Astrocyte (in vitro differentiated cells and primary cell): ENCODE results near the gene CCDC85B. TPM values are rescaled to one million over a fixed set of nuclear protein-coding genes. Genes with fewer than 3 reads are reported as not detected.

Experiments
- DNase-seq: peaks from one replicate; pipeline ENCODE4 v3.0.0-alpha.2; 2010; ENCODE audit warnings: low read depth
- FAIRE-seq: peaks from 2 replicates; lab custom pipeline; 2011; peaks lifted over from hg19 to GRCh38; lab: Jason Lieb, UNC
- H2AFZ ChIP-seq: 2 replicates; pipeline ENCODE4 v1.6.0; 2012; ENCODE audit warnings: low read depth, low read length, inconsistent platforms
- H3K27ac ChIP-seq: 2 replicates; pipeline ENCODE4 v1.5.1; 2011; ENCODE audit warnings: low read depth, low read length, inconsistent platforms
- H3K27me3 ChIP-seq: 2 replicates; pipeline ENCODE4 v1.6.0; 2011; ENCODE audit warnings: low read length, inconsistent platforms; ENCODE audit not compliant: insufficient read depth
- H3K36me3 ChIP-seq: 2 replicates; pipeline ENCODE4 v1.5.1; 2011; ENCODE audit warnings: low read length, inconsistent platforms; ENCODE audit not compliant: insufficient read depth
- H3K4me1 ChIP-seq: 2 replicates; pipeline ENCODE4 v1.5.1; 2011; ENCODE audit warnings: low read length, inconsistent platforms; ENCODE audit not compliant: insufficient read depth
- H3K4me2 ChIP-seq: 2 replicates; pipeline ENCODE4 v1.6.0; 2012; ENCODE audit warnings: low read length, inconsistent platforms
- H3K4me3 ChIP-seq: 2 replicates; pipeline ENCODE4 v1.5.1; 2011; ENCODE audit warnings: low read depth, mild to moderate bottlenecking, low read length, inconsistent platforms; ENCODE audit not compliant: insufficient read depth
- H3K79me2 ChIP-seq: 2 replicates; pipeline ENCODE4 v1.6.0; 2012; ENCODE audit warnings: mild to moderate bottlenecking, low read length, inconsistent platforms; ENCODE audit not compliant: insufficient read depth
- H3K9ac ChIP-seq: 2 replicates; pipeline ENCODE4 v1.6.0; 2012; ENCODE audit warnings: mild to moderate bottlenecking, low read length, inconsistent platforms
- H3K9me3 ChIP-seq: 2 replicates; pipeline ENCODE4 v1.5.1; 2012; ENCODE audit warnings: low read depth, mild to moderate bottlenecking, low read length, inconsistent platforms; ENCODE audit not compliant: insufficient read depth
- H4K20me1 ChIP-seq: 2 replicates; pipeline ENCODE4 v1.6.0; 2012; ENCODE audit warnings: low read length, inconsistent platforms; ENCODE audit not compliant: insufficient read depth
- H3K27ac Mint-ChIP-seq: one replicate; pipeline ENCODE4 v1.8.0; 2021; ENCODE audit warnings: mild to moderate bottlenecking, mixed read lengths; ENCODE audit not compliant: unreplicated experiment
- H3K27me3 Mint-ChIP-seq: one replicate; pipeline ENCODE4 v1.8.0; 2021; ENCODE audit warnings: low read depth, mixed read lengths; ENCODE audit not compliant: unreplicated experiment
- H3K36me3 Mint-ChIP-seq: one replicate; pipeline ENCODE4 v1.8.0; 2021; ENCODE audit warnings: low read depth, mixed read lengths; ENCODE audit not compliant: unreplicated experiment
- H3K4me1 Mint-ChIP-seq: one replicate; pipeline ENCODE4 v1.8.0; 2021; ENCODE audit warnings: low read depth, mixed read lengths; ENCODE audit not compliant: unreplicated experiment
- H3K4me3 Mint-ChIP-seq: one replicate; pipeline ENCODE4 v1.8.0; 2021; ENCODE audit warnings: mild to moderate bottlenecking, moderate library complexity, mixed read lengths; ENCODE audit not compliant: unreplicated experiment
- H3K9me3 Mint-ChIP-seq: one replicate; pipeline ENCODE4 v1.8.0; 2021; ENCODE audit warnings: mild to moderate bottlenecking, mixed read lengths; ENCODE audit not compliant: unreplicated experiment
- EZH2 ChIP-seq: IDR thresholded peaks from 2 replicates; pipeline ENCODE4 v1.6.1; 2012; ENCODE audit warnings: mild to moderate bottlenecking, low read length, inconsistent platforms; ENCODE audit not compliant: insufficient read depth
- total RNA-seq: library from RNA; stranded (reverse); gene quantifications from 2 replicates; pipeline ENCODE4 v1.2.1, GENCODE V29; 2021
- TF ChIP-seq, protein P1 (sequence below): IDR thresholded peaks from 2 replicates; pipeline ENCODE4 v1.5.1; 2011; ENCODE audit warnings: low read depth, mild to moderate bottlenecking, inconsistent platforms, low read length, moderate library complexity; ENCODE audit not compliant: insufficient read depth

The CCDC85B gene
- total RNA-seq, 1 donor from 2014 or later = 31.4 TPM

DNA sequence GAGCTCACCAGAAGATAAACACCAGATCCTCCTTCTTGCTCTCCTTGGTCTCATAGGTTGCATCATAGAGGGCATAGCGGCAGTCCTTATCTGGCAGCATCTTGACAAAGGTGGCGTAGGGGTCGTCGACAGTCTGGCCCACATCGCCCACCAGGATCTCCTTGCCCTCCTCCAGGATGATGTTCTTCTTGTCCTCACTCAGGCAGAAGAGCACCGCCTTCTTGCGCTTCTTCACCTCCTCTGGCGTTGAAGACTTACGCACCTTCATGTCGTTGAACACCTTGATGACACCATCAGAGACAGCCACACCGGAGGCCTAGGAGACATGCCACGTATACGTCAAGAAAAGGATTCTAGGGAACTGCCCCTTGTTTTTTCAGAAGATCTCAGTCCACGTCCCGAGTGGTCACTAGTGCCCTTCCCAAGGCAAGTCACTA is 34.5 kb upstream of the CCDC85B start:
- H3K79me2 ChIP-seq = peaks cover 56% of the 10 kb centered on the region
- Mint-ChIP-seq H3K4me3 (peak overlapping the region; percentile 99), H3K4me1 (peaks cover 44% of the 10 kb centered on the region), H3K9me3 (no peaks in the 10 kb centered on the region), H3K27ac (peak overlapping the region; percentile 96), H3K36me3 (peaks cover 41% of the 10 kb centered on the region), H3K27me3 (no peaks in the 10 kb centered on the region)
- H2AFZ ChIP-seq = no peak overlapping the region
- peak overlapping the region; percentile 48 for H3K27ac ChIP-seq
- H3K27me3 ChIP-seq = no peaks in the 10 kb centered on the region
- peak overlapping the region; percentile 86 for H3K9ac ChIP-seq
- peaks cover 67% of the 10 kb centered on the region for H4K20me1 ChIP-seq
- H3K9me3 ChIP-seq = no peaks in the 10 kb centered on the region
- FAIRE-seq = no peak
- peak overlapping the region; percentile 96 for H3K4me2 ChIP-seq
- H3K4me3 ChIP-seq = peak overlapping the region; percentile 98
- peaks cover 37% of the 10 kb centered on the region for H3K36me3 ChIP-seq
- no peak for TF ChIP-seq EZH2
- TF ChIP-seq, protein P1, sequence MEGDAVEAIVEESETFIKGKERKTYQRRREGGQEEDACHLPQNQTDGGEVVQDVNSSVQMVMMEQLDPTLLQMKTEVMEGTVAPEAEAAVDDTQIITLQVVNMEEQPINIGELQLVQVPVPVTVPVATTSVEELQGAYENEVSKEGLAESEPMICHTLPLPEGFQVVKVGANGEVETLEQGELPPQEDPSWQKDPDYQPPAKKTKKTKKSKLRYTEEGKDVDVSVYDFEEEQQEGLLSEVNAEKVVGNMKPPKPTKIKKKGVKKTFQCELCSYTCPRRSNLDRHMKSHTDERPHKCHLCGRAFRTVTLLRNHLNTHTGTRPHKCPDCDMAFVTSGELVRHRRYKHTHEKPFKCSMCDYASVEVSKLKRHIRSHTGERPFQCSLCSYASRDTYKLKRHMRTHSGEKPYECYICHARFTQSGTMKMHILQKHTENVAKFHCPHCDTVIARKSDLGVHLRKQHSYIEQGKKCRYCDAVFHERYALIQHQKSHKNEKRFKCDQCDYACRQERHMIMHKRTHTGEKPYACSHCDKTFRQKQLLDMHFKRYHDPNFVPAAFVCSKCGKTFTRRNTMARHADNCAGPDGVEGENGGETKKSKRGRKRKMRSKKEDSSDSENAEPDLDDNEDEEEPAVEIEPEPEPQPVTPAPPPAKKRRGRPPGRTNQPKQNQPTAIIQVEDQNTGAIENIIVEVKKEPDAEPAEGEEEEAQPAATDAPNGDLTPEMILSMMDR = no peak
- DNase-seq = no peak
- H3K4me1 ChIP-seq = peaks cover 31% of the 10 kb centered on the region

DNA sequence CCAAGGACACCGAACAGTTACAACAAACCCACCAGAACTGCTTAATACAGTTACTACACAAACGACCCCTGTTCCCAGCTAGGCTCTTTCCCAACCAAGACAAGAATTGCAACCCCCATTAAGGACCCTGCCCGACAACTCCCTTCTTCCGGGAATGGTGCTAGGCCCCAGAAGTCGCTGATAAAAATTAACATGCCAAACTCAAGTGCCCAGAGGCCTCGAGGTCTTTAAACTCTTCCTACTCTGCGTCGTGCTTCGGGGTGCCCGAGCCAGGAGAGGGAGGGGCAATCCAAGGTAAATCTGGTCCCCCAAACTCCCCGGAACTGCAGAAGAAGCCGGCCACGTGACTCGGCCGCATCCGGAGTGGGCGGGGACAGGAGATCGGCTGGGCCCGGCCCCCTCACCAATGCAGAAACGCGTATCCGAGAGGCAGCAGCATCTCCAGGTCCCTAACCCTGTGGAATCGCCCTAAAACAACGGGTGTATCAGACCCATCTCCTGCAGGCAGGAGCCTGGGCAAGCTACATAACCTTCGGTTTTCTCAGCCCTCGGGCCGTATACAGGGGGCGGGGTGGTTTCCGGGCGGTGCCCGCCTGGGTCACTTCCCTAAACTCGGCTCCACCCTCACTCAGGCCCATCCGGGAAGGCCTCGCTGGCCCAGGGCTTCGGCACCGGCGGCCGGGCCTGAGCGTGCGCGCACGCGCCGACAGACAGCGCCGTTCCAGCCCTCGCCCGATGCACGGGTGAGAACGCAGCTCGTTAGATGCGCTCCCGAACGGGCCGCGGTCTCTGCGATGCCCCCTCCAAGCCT is 33.6 kb upstream of the CCDC85B start:
- H3K9me3 Mint-ChIP-seq = no peaks in the 10 kb centered on the region
- no peaks in the 10 kb centered on the region for H3K27me3 Mint-ChIP-seq
- FAIRE-seq (no peak), DNase-seq (peak; percentile 40)
- Histone ChIP-seq H3K9ac (peak overlapping the region; percentile 86), H3K27me3 (no peaks in the 10 kb centered on the region), H3K27ac (peak overlapping the region; percentile 75), H3K4me1 (peaks cover 38% of the 10 kb centered on the region), H3K4me3 (peak overlapping the region; percentile 98), H3K9me3 (no peaks in the 10 kb centered on the region), H2AFZ (no peak overlapping the region), H4K20me1 (peaks cover 62% of the 10 kb centered on the region), H3K79me2 (peaks cover 66% of the 10 kb centered on the region), H3K36me3 (peaks cover 37% of the 10 kb centered on the region), H3K4me2 (peak overlapping the region; percentile 96)
- peaks cover 33% of the 10 kb centered on the region for H3K36me3 Mint-ChIP-seq
- H3K4me1 Mint-ChIP-seq = peaks cover 38% of the 10 kb centered on the region
- peak overlapping the region; percentile 96 for H3K27ac Mint-ChIP-seq
- peak overlapping the region; percentile 99 for H3K4me3 Mint-ChIP-seq
- TF ChIP-seq, protein P1 = no peak
- no peak for TF ChIP-seq EZH2

DNA sequence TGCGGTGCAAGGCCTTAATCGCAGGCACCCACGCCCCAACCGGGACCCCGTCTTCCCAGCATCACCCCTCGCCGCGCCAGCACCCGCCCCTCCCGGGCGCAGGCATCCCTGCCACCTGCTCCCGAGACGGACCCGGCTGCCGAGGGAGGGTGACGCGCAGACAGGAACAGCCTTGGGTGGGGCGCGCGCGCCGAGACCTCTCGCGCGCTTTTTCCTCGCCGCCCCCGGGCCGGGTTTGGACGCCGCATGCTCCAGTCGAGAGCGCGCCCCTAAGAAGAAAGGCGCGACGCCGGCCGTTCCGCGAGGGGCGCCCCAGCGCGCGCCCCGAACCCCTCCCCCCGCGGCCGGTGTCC is 33.0 kb upstream of the CCDC85B start:
- Histone ChIP-seq H4K20me1 (peaks cover 62% of the 10 kb centered on the region), H3K9me3 (no peaks in the 10 kb centered on the region), H2AFZ (no peak overlapping the region), H3K4me1 (peaks cover 44% of the 10 kb centered on the region), H3K9ac (peak overlapping the region; percentile 86), H3K79me2 (peaks cover 71% of the 10 kb centered on the region), H3K27me3 (no peaks in the 10 kb centered on the region), H3K27ac (peak overlapping the region; percentile 75), H3K4me2 (peak overlapping the region; percentile 96), H3K4me3 (peak overlapping the region; percentile 98), H3K36me3 (peaks cover 34% of the 10 kb centered on the region)
- H3K4me1 Mint-ChIP-seq = peaks cover 35% of the 10 kb centered on the region
- FAIRE-seq (no peak), DNase-seq (no peak)
- H3K27ac Mint-ChIP-seq = no peak overlapping the region
- TF ChIP-seq EZH2 = no peak
- TF ChIP-seq, protein P1 = no peak
- H3K36me3 Mint-ChIP-seq = peaks cover 31% of the 10 kb centered on the region
- peak overlapping the region; percentile 99 for H3K4me3 Mint-ChIP-seq
- no peaks in the 10 kb centered on the region for H3K27me3 Mint-ChIP-seq
- no peaks in the 10 kb centered on the region for H3K9me3 Mint-ChIP-seq
